HG02798 (cell line): ENCODE results near the gene HEATR3.

Source experiments
- ATAC-seq: cut with Tn5 transposase; IDR thresholded peaks from one replicate; pipeline ENCODE4 v1.9.1; 2021; ENCODE audit warnings: mild to moderate bottlenecking; ENCODE audit not compliant: unreplicated experiment, poor library complexity

The HEATR3 gene

GRCh38 chr16:50151756-50152155 is 86.0 kb downstream of the HEATR3 start:
- no peak for ATAC-seq

- peak; percentile 60 for ATAC-seq
These were observed 86.6 kb downstream of the HEATR3 start for GRCh38 chr16:50152351-50152806.

- peak; percentile 84 for ATAC-seq
These were observed 87.2 kb downstream of the HEATR3 start, which contains the start of gene TENT4B for GRCh38 chr16:50152807-50153595. Gene TENT4B (plus strand): TSS chr16:50153306. CDS start chr16:50153622, 316 bp downstream.

- peak; percentile 8 for ATAC-seq
These were observed 88.0 kb downstream of the HEATR3 start for GRCh38 chr16:50153596-50154419.

GRCh38 chr16:50154420-50154950 is 88.7 kb downstream of the HEATR3 start:
- ATAC-seq: no peak

GRCh38 chr16:50155925-50156324 is 90.2 kb downstream of the HEATR3 start:
- no peak for ATAC-seq
